HL-60 (cell line): ENCODE results near the gene CACNA1C.

Experiments used
- GABPA ChIP-seq: IDR thresholded peaks from 2 replicates; pipeline ENCODE4 v1.6.1; 2012; ENCODE audit warnings: low read depth
- POLR2AphosphoS5 ChIP-seq: IDR thresholded peaks from 2 replicates; pipeline ENCODE4 v1.6.1; 2012; ENCODE audit warnings: low read depth
- SPI1 ChIP-seq: IDR thresholded peaks from 2 replicates; pipeline ENCODE4 v1.6.1; 2012; ENCODE audit warnings: low read depth, mild to moderate bottlenecking, borderline replicate concordance
- TF ChIP-seq, protein P1 (sequence below): IDR thresholded peaks from one replicate; pipeline ENCODE4 v1.5.1; 2011; ENCODE audit warnings: low read length, control low read depth, inconsistent platforms; ENCODE audit not compliant: insufficient read depth
- TF ChIP-seq, protein P2 (sequence below): IDR thresholded peaks from 2 replicates; pipeline ENCODE4 v1.6.1; 2012; ENCODE audit warnings: low read depth; ENCODE audit not compliant: insufficient replicate concordance

GRCh38 chr12:2651068-2651965 lies 598.5 kb downstream of the CACNA1C start:
- TF ChIP-seq, protein P1, sequence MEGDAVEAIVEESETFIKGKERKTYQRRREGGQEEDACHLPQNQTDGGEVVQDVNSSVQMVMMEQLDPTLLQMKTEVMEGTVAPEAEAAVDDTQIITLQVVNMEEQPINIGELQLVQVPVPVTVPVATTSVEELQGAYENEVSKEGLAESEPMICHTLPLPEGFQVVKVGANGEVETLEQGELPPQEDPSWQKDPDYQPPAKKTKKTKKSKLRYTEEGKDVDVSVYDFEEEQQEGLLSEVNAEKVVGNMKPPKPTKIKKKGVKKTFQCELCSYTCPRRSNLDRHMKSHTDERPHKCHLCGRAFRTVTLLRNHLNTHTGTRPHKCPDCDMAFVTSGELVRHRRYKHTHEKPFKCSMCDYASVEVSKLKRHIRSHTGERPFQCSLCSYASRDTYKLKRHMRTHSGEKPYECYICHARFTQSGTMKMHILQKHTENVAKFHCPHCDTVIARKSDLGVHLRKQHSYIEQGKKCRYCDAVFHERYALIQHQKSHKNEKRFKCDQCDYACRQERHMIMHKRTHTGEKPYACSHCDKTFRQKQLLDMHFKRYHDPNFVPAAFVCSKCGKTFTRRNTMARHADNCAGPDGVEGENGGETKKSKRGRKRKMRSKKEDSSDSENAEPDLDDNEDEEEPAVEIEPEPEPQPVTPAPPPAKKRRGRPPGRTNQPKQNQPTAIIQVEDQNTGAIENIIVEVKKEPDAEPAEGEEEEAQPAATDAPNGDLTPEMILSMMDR = no peak
- TF ChIP-seq POLR2AphosphoS5 = no peak
- no peak for TF ChIP-seq GABPA
- TF ChIP-seq, protein P2, sequence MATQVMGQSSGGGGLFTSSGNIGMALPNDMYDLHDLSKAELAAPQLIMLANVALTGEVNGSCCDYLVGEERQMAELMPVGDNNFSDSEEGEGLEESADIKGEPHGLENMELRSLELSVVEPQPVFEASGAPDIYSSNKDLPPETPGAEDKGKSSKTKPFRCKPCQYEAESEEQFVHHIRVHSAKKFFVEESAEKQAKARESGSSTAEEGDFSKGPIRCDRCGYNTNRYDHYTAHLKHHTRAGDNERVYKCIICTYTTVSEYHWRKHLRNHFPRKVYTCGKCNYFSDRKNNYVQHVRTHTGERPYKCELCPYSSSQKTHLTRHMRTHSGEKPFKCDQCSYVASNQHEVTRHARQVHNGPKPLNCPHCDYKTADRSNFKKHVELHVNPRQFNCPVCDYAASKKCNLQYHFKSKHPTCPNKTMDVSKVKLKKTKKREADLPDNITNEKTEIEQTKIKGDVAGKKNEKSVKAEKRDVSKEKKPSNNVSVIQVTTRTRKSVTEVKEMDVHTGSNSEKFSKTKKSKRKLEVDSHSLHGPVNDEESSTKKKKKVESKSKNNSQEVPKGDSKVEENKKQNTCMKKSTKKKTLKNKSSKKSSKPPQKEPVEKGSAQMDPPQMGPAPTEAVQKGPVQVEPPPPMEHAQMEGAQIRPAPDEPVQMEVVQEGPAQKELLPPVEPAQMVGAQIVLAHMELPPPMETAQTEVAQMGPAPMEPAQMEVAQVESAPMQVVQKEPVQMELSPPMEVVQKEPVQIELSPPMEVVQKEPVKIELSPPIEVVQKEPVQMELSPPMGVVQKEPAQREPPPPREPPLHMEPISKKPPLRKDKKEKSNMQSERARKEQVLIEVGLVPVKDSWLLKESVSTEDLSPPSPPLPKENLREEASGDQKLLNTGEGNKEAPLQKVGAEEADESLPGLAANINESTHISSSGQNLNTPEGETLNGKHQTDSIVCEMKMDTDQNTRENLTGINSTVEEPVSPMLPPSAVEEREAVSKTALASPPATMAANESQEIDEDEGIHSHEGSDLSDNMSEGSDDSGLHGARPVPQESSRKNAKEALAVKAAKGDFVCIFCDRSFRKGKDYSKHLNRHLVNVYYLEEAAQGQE = no peak
- no peak for TF ChIP-seq SPI1
